HG03457 (cell line): Measurements from ENCODE around the gene USP54.
"Not testable (repeated sequence)": the region's sequence is repeated elsewhere in the genome, so short reads cannot be mapped to it uniquely, and the experiment has no call there.

Experiments used
- ATAC-seq: cut with Tn5 transposase; IDR thresholded peaks from one replicate; pipeline ENCODE4 v1.9.1; 2021; ENCODE audit warnings: moderate number of reproducible peaks; ENCODE audit not compliant: unreplicated experiment

Gene USP54

DNA sequence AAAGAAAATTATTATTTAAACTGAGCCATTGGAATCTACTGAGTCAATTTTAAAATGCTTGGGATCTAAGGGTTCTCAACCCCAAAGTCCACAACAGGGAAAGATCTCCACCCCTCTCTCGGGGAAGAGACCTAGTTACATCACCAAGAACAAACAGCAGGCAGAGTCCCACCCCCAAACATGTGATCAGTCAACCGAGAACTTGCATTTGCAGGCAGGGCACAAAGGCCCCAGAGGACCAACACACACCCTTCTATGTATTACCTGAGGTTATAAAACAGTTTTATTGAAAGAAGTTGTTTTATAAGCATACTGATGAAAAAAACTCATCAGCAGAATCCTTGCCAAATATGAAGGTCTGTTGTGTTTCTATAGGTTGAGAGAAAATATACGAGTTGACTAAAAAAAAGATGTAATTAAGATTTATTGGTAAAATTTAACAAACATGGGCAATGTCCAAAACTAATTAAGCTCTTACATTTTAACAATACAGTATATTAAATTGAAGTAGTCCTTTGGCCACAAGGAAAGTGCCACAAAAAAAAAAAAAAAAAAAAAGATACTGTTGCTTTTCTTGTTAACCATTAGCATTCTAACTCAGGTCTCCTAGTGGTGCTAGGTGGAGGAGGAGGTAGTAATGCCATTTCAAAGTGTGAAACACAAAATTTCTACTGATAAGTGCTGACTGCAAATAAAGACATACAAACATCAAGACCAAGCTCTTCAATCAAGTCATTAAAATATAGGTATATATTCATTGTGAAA, 975 bp upstream of the USP54 start:
- no peak for ATAC-seq

DNA sequence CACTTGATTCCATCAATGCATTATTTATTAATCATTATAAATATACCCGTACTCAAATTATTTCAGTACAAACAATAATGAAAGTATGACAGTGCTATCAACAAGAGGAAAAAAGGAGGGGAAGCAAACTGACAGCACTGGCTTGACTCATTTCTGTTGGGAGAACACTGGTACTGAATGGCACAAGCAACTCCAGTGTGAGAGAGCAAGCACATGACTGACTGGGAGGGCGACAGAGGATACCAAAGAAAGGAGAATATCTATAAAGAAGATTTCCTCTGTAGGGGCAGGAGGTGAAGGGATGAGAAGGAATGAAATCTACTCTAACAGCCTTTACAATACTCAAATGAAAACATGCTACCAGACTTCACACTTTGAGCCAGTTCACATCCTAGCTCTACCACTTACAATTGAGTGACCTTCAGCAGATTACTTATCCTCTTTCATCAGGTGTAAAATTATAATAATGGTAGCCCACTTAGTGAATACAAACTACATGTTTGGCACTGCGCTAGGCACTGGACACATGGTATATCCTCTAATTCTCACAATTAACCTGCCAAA, 1.5 kb downstream of the USP54 start:
- ATAC-seq, result no peak

GRCh38 chr10:73588656-73589055, 2.5 kb downstream of the USP54 start:
- ATAC-seq, result no peak

- ATAC-seq, result no peak
Measured at GRCh38 chr10:73586583-73586984, 4.6 kb downstream of the USP54 start.

DNA sequence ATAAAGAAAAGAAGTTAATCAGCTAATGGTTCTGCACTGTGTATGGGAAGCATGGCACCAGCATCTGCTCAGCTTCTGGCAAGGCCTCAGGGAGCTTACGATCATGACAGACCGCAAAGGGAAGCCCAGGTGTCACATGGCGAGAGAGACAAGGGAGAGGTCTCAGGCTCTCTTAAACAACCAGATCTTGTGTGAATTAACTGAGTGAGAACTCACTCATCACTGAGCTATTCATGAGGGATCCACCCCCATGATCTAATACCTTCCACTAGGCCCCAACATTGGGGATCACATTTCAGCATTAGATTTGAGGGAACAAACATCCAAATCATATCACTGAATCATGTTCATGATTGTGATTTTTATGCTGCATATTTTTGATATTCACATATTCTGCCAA, 5.8 kb downstream of the USP54 start:
- ATAC-seq, result no peak

GRCh38 chr10:73584737-73585136, 6.4 kb downstream of the USP54 start:
- ATAC-seq, result no peak

DNA sequence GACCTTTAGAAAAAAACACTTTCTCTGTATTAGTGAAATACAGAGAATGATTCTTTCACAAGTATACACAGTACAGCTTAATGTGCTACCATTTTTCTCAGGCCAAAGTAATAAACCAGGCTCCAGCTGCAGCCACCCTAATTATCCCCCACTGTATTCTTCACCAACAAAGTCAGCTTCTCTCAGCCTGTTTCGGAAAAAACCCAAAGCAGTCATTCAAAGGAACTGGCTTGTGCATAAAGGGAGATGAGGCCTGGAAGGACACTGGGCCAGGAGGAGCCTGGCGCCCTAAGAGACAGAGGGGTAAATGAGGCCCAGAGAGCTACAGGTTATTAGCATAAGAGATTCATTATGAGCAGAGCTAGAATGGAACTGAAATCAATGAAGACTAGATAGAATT, 9.2 kb downstream of the USP54 start:
- ATAC-seq, result no peak

GRCh38 chr10:73578927-73579326, 12.2 kb downstream of the USP54 start:
- ATAC-seq, result not testable (repeated sequence)

DNA sequence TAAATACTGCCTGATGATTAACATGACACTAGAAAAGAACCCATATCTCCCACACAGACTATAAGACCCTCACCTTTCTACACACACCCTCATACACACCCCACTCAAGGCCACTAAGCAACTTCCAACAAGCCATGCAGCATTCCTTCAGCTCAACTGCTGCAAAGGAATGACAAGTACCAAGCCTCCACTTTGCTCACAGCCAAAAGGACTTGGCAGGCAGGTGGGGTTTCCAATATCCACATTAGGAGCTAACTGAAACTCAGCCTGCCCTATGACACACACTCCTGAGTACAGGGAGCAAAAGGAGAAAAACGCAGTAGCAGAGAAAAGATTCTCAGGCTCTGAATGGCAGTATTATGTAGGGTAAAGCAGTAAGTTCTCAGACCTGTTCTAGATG, 13.4 kb downstream of the USP54 start:
- no peak for ATAC-seq

GRCh38 chr10:73576890-73577591, 14.1 kb downstream of the USP54 start:
- ATAC-seq, result no peak

- ATAC-seq, result no peak
Measured at GRCh38 chr10:73576178-73576889, 14.8 kb downstream of the USP54 start.

GRCh38 chr10:73567025-73567424, 24.1 kb downstream of the USP54 start:
- not testable (repeated sequence) for ATAC-seq

DNA sequence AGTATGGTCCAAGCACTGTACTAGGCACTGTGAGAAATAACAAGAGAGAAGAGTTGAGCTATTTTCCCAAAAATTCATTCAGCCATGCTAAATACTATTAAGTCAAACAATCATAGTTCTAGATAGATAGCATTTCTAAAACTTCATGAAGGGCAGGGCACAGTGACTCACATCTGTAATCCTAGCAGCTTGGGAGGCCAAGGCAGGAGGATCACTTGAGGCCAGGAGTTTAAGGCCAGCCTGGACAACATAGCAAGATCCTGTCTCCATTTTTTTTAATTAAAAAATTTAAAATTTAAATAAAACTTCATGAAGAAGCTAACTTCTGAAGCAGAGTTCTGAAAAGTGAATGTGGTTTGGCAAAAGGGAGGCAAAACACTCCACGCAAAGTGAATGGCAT, 29.9 kb downstream of the USP54 start:
- no peak for ATAC-seq

- no peak for ATAC-seq
Measured at GRCh38 chr10:73559590-73559989, 31.6 kb downstream of the USP54 start.

- no peak for ATAC-seq
Measured at GRCh38 chr10:73556855-73557254, 34.3 kb downstream of the USP54 start.

- no peak for ATAC-seq
Measured at GRCh38 chr10:73554721-73555120, 36.4 kb downstream of the USP54 start.

GRCh38 chr10:73553761-73554160, 37.4 kb downstream of the USP54 start:
- ATAC-seq, result no peak

- ATAC-seq, result no peak
Measured at GRCh38 chr10:73552819-73553715, 38.1 kb downstream of the USP54 start.

GRCh38 chr10:73551515-73551914, 39.6 kb downstream of the USP54 start:
- no peak for ATAC-seq

GRCh38 chr10:73545357-73545756, 45.8 kb downstream of the USP54 start:
- no peak for ATAC-seq

- ATAC-seq, result no peak
Measured at GRCh38 chr10:73537709-73538108, 53.4 kb downstream of the USP54 start.
